Coronary artery (tissue), 2 donors: ENCODE data around the gene MOV10L1.

Experiments
- DNase-seq: peaks from one replicate; pipeline ENCODE4 v3.0.0-alpha.2; 2017; ENCODE audit warnings: low spot score
- H3K27ac ChIP-seq, 2 donors: fragments of 200-600 bp; sonication (generic); one replicate each; pipeline ENCODE4 v1.5.1; 2016 to 2019
- H3K4me3 ChIP-seq: fragments of 200-600 bp; sonication (generic); 2 replicates; pipeline ENCODE4 v1.5.1; 2016; ENCODE audit warnings: mild to moderate bottlenecking, moderate library complexity
- TF ChIP-seq, protein P1 (sequence below): fragments of 200-600 bp; sonication (generic); IDR thresholded peaks from one replicate; pipeline ENCODE4 v1.5.1; 2019; ENCODE audit warnings: antibody characterized with exemption

The MOV10L1 gene

DNA sequence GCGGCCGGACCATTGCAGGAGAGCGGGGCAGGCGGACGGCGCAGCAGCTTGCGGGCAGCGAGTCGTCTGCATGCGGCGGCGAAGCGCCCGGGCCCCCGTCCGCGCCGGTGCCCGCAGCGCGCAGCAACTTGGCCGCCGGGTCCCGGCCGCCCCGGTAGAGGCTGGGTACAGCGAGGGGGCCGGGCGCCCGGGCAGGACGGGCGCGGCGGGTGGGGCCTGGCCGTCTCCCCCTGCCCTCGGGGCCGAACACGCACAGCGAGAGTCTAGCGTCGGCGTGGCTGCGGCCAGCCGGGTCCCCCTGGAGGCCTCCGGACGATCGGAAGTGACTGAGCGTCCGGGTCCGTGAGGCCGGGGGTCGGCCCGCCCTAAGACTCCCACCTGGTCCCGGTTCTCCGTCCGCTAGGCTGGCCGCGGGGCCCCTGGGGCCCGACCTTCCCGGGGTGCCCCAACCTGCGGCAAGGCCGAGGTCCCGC is 95.1 kb downstream of the MOV10L1 start:
- Histone ChIP-seq H3K27ac (peak overlapping the region in 1 of 2 donors; percentile 77), H3K4me3 (peak overlapping the region; percentile 84)
- no peak for DNase-seq
- TF ChIP-seq, protein P1, sequence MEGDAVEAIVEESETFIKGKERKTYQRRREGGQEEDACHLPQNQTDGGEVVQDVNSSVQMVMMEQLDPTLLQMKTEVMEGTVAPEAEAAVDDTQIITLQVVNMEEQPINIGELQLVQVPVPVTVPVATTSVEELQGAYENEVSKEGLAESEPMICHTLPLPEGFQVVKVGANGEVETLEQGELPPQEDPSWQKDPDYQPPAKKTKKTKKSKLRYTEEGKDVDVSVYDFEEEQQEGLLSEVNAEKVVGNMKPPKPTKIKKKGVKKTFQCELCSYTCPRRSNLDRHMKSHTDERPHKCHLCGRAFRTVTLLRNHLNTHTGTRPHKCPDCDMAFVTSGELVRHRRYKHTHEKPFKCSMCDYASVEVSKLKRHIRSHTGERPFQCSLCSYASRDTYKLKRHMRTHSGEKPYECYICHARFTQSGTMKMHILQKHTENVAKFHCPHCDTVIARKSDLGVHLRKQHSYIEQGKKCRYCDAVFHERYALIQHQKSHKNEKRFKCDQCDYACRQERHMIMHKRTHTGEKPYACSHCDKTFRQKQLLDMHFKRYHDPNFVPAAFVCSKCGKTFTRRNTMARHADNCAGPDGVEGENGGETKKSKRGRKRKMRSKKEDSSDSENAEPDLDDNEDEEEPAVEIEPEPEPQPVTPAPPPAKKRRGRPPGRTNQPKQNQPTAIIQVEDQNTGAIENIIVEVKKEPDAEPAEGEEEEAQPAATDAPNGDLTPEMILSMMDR, result no peak

DNA sequence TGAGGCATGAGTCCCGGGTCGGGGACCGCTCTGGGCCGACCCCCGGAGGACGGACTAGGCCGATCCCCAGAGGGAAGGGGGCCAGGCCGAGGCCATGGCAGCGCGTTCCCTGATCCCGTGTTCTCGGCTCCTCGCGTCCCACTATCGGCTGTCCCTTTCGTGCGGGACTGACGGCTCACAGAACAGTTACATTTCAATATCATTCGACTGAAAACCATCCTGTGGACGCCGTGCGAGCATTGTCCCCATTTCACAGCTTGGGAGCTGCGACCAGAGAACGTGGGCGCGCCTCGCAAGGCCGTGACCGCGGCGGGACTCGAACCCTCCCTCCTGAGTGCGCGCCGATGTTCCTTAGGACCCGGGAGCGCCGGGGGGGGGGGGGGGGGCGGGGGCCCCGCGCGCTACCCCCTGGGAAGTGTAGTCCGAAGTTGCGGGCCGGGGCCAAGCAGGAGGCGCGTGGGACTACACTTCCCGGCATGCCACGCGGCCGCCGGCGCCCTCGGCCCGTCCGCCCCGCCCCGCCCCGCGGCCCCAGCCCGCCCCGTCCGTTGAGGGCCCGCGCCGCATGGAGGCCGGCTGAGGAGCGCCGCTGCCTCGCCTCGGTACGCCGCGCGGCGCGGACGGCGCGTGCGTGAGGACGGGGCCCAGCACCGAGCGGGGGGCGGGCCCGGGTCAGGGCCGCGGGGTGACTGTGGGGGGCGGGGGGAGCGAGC is 95.7 kb downstream of the MOV10L1 start, which contains the start of gene TRABD:
Gene TRABD (plus strand): TSS at position 539 of the 713 bp plus-strand sequence. CDS start 7,148 bp downstream, outside the sequence.
- Histone ChIP-seq H3K4me3 (peak within 1 kb of the TSS; percentile 84), H3K27ac (peak within 1 kb of the TSS; percentile 59 to 77)
- peak; percentile 95 for DNase-seq
- TF ChIP-seq, protein P1, result no peak

DNA sequence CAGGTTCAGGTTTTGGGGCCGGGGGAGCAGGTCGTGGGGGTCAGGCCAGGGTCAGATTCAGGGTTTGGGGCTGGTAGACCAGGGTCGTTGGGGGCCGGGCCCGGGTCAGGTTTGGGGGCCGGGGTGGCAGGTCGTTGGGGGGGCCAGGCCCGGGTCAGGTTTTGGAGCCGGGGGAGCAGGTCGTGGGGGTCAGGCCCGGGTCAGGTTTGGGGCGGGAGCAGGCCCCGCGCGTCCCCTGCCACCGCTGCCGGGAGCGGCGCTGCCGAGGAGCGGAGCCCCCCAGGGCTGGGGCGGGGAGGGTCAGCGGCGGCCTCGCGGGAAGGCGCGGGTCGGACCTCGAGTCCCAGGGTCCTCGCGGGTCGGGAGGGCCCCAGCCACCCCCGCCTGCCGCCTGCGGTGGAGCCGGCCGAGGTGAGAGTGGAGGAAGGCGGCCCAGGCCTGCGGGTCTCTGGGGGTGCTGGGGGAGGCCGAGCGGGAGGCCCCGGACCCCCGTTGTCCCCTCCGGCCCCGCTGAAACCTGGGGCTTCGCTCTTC is 96.4 kb downstream of the MOV10L1 start:
- no peak for DNase-seq
- Histone ChIP-seq H3K27ac (peak overlapping the region; percentile 59 to 77), H3K4me3 (peak overlapping the region; percentile 84)
- TF ChIP-seq, protein P1, result no peak

DNA sequence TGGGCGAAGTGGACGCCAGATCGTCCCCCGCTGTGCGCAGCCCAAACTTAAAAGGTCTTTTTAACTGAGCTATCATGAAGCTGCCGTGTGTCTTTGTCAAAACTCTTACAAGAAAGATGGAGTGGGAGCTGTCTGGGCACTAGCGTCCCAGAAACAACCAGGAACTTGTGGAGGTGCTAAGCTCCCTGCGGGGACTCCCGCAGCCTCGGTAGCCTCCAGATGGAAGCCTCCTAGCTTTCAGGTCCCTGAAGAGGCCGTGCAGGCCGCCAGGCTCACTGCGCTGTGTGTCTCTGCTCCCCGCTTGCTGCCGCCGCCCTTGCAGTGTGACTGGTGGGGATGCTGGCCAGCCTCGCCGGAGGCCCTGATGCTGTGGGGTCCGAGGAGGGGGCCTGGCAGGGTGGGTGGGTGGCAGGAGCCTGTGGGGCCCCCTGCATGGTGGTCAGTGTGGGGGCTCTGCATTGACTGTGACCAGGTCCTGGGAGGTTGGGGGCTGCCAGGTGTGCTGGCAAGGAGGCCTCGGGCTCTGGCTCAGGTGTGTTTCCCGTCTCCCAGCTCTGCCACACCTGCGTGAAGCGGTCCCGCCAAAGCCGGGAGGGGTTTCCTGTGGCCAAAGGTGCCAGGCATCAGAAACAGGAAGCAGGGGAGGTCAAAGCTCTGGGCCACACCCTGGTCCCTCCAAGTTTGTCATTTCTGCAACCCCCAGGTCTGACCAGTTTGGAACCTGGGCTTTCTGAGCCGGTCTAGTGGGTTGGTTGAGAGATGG is 97.1 kb downstream of the MOV10L1 start:
- H3K27ac ChIP-seq, result peak overlapping the region in 1 of 2 donors; percentile 77
- no peak for DNase-seq
- H3K4me3 ChIP-seq, result peak overlapping the region; percentile 84
- TF ChIP-seq, protein P1, result no peak

DNA sequence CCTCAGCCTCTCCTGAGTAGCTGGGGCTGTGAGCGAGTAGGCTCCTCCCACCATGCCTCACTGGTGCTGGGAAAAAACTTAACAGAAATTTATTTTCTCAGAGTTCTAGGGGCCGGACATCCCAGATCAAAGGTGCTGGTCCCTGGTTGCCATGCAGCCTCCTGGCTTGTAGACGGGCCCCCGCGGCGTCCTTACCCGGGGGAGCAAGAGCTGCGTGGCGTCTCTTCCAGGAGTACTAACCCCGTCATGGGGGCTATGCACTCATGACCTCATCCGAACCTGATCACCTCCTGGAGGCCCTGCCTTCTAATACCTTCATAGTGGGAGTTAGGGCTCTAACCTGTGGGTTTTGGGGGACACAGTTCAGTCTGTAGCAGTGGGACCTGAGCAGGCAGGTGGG is 98.5 kb downstream of the MOV10L1 start:
- H3K27ac ChIP-seq, result no peak overlapping the region
- TF ChIP-seq, protein P1, result no peak
- DNase-seq, result no peak
- no peak overlapping the region for H3K4me3 ChIP-seq

DNA sequence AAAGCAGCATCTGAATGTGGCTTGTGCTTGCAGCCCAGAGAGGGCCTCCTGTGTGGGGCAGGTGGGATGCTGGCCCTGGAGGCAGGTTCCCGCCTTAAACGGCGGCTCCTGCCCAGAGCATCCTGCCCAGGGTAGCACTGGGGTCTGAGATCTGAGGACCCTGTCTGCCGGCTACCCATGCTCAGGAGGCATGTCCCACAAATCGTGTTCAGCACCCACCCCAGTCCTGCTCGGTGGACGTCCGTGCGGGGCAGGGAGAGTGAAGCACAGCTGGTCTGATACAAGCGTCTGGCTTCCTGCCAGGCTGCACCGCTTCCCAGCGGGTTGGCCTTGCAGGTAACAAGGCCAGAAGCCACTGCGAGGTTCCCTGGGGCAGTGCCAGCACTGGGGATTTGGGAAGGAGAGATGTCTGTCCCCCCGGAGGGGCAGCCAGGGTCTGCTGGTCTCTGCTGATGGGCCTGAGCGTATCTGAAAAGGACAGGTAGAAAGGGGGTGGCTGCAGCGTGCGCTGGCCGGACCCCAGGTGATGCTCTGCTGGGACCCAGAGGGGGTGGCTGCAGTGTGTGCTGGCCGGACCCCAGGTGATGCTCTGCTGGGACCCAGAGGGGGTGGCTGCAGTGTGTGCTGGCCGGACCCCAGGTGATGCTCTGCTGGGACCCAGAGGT is 99.5 kb downstream of the MOV10L1 start:
- H3K27ac ChIP-seq, result peak overlapping the region; percentile 77 to 84
- TF ChIP-seq, protein P1, result no peak
- peak overlapping the region; percentile 66 for H3K4me3 ChIP-seq
- no peak for DNase-seq
